Right cardiac atrium (tissue), 5 donors: ENCODE measurements around the gene USP21. TPM values are rescaled to one million over a fixed set of nuclear protein-coding genes. Genes with fewer than 3 reads are reported as not detected.

Experiments used
- ATAC-seq, 2 donors: fragments of 200-7000 bp; cut with Tn5 transposase; one replicate each; pipeline versions ENCODE4 v1.8.0 to v1.9.1; 2020; ENCODE audit warnings: moderate library complexity in 2 of 2, mild to moderate bottlenecking in 1 of 2
- DNase-seq, 3 donors: peaks; one replicate each; pipeline ENCODE4 v3.0.0-alpha.2; 2020
- H3K27ac ChIP-seq: one replicate; pipeline ENCODE4 v1.5.1; 2013; ENCODE audit warnings: mild to moderate bottlenecking, low read length, control low read depth, moderate library complexity
- H3K27me3 ChIP-seq: one replicate; pipeline ENCODE4 v1.6.1; 2013; ENCODE audit not compliant: control insufficient read depth, insufficient read depth
- H3K4me1 ChIP-seq: one replicate; pipeline ENCODE4 v1.6.1; 2013; ENCODE audit warnings: low read length; ENCODE audit not compliant: control insufficient read depth, insufficient read depth
- H3K4me3 ChIP-seq: one replicate; pipeline ENCODE4 v1.5.1; 2013; ENCODE audit warnings: low read length, control low read depth
- H3K9me3 ChIP-seq: one replicate; pipeline ENCODE4 v1.6.1; 2013; ENCODE audit warnings: low read length; ENCODE audit not compliant: control insufficient read depth
- WGBS: extraction: QIAGEN DNeasy Blood & Tissue Kit; methylation state at CpG from one replicate; pipeline ENCODE4 v1.1.7; 2013; 5-methylcytosine and 5-hydroxymethylcytosine counted together
- intact Hi-C, 4 donors: fragments of 100-400 bp; cut with DNase I; formaldehyde crosslinking; loops; one replicate each; pipeline versions ENCODE4 v1.11.0 to v1.14.0; 2022 to 2023
- polyA plus RNA-seq: library from polyadenylated mRNA; stranded (reverse); fragments of 200-250 nt; gene quantifications from one replicate; pipeline ENCODE4 v1.2.3, GENCODE V29; 2013
- total RNA-seq, 4 donors: library from RNA; stranded (reverse); fragmentation: NEBNext Ultra II Directional; extraction: Animal tissue kit (Norgen Biotek cat#: 25700); gene quantifications; one replicate each; pipeline ENCODE4 v1.2.1, GENCODE V29; 2021
- donor health status: healthy with polysubstance abuse.
- donor health status: DM: no; HTN: yes; CAD: no.
- donor health status: DM: no; HTN: no; CAD: no.
- donor health status: DM: no; HTN: yes; CAD: no; lungs with severe emphysema.
- donor health status: DM: yes; HTN: yes; CAD: no.

Gene USP21
- total and polyA plus RNA-seq, 5 donors: 14.9 to 25.7 (median 20.2) TPM

DNA sequence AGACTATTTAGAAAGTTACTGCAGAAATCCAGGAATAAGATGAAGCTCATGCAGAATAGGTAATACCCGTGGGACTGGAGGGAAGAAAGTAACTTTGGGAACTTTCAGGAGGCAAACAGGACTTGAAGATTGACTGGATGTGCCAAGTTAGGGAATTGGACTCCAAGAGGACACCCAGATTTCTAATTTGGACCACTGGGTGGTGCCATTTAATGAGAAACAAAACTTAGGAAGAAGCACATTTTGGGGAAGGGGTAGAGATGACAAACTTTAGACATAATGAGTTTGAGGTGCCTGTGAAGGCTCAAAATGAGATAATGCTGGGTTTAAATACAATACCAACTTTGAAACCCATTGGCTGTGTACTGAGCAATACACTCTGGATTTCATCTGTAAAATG is 21.3 kb downstream of the USP21 start:
- Histone ChIP-seq H3K27me3 (no peaks in the 10 kb centered on the region), H3K4me3 (no peak overlapping the region), H3K4me1 (no peaks in the 10 kb centered on the region), H3K9me3 (no peaks in the 10 kb centered on the region), H3K27ac (no peak overlapping the region)
- intact Hi-C loops: no loop called here
- ATAC-seq (no peak), DNase-seq (no peak)
- 53% methylated on average over 1 of the region's 1 CpG for WGBS

DNA sequence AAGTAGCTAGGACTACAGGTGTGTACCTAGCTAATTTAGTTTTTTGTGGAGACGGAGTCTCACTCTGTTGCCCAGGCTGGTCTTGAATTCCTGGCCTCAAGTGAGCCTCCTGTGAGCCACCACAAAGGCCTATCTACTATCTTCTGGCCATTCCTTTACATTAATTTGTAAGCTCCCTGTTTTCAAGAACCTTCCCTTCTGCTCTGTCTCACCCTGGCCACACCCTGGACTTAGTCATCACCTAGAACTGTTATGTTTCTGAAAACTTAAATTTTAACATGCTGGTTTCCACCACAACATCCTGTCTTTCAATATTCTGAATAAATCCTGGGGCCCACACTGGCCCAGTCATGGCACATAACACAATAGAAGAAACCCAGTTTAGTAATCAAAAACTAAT is 22.9 kb downstream of the USP21 start:
- no peak for DNase-seq
- Histone ChIP-seq H3K4me1 (peaks cover 3% of the 10 kb centered on the region), H3K9me3 (no peaks in the 10 kb centered on the region), H3K4me3 (no peak overlapping the region), H3K27ac (no peak overlapping the region), H3K27me3 (no peaks in the 10 kb centered on the region)
- intact Hi-C loops: no loop called here
- 94% methylated on average over 1 of the region's 1 CpG for WGBS
- ATAC-seq: no peak

- DNase-seq (peak; percentile 84 to 89 (median 85)), ATAC-seq (peak; percentile 79 to 87)
- H3K27ac ChIP-seq: no peak overlapping the region
- peaks cover 3% of the 10 kb centered on the region for H3K4me1 ChIP-seq
- no peaks in the 10 kb centered on the region for H3K9me3 ChIP-seq
- no peak overlapping the region for H3K4me3 ChIP-seq
- intact Hi-C loops: no loop called here
- no peaks in the 10 kb centered on the region for H3K27me3 ChIP-seq
- WGBS: 1% methylated on average over 3 of the region's 3 CpGs
These were observed 26.0 kb downstream of the USP21 start for GRCh38 chr1:161185282-161185682.

DNA sequence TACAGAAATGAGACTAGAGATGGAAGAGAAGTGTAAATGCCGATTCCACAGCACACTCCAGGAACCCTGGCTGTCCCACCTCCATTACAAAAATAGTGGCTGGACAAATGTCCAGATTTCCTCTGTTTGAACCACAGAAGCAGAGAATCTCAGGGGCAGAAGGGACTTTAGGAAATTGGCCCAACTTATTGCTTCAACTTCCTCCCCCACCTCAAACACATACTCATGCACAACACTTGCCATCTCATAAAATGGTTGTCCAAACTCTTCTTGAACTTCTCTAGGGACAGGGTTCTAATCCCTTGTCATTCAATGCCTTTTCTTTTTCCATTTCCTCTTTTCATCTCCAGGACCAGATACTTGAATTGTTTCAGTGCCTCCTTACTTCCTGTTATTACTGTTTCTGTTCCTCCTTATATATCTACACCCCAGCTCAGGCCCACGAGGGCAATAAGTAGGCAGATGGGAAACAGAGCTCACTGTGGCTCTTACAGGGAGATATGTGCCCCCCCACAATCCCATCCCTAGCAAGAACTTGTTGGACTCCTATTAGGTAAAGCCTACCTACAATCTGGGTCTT is 26.5 kb downstream of the USP21 start:
- ATAC-seq: peak; percentile 1 to 6
- Histone ChIP-seq H3K27me3 (no peaks in the 10 kb centered on the region), H3K27ac (peak overlapping the region; percentile 72), H3K9me3 (no peaks in the 10 kb centered on the region), H3K4me3 (no peak overlapping the region), H3K4me1 (peaks cover 3% of the 10 kb centered on the region)
- peak in 1 of 3 donors; percentile 53 for DNase-seq
- intact Hi-C loops: no loop called here
- WGBS: 19% methylated on average over 2 of the region's 2 CpGs

DNA sequence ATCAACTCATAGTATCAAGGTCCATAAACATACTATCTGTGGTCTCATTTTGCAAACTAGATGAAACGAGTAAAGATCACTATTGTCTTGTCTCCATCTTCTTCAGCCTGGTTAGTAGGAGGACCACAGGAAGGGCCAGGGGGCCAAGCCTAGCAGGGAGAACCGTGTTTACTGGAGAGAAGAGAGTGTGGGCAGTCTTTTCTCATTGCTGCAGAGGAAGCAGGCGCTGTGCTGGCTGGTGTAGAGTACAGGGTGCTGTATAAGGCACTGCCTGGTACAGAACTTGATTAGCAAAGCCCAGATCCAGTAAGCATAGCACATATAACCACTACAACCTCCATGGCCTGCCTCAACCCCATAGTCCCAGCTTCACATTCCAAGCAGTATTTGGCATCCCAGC is 28.0 kb downstream of the USP21 start:
- ATAC-seq: peak in 1 of 2 donors; percentile 17
- Histone ChIP-seq H3K27me3 (no peaks in the 10 kb centered on the region), H3K27ac (no peak overlapping the region), H3K9me3 (no peaks in the 10 kb centered on the region), H3K4me3 (no peak overlapping the region), H3K4me1 (peaks cover 3% of the 10 kb centered on the region)
- DNase-seq: peak in 1 of 3 donors; percentile 31
- 66% methylated on average over 3 of the region's 3 CpGs for WGBS
- intact Hi-C loops: no loop called here

- Histone ChIP-seq H3K4me3 (no peak overlapping the region), H3K27me3 (no peaks in the 10 kb centered on the region), H3K9me3 (no peaks in the 10 kb centered on the region), H3K27ac (no peak overlapping the region), H3K4me1 (peaks cover 3% of the 10 kb centered on the region)
- DNase-seq (no peak), ATAC-seq (no peak)
- intact Hi-C loops: no loop called here
- 80% methylated on average over 6 of the region's 6 CpGs for WGBS
These were observed 29.1 kb downstream of the USP21 start for GRCh38 chr1:161188381-161188780.

GRCh38 chr1:161189036-161189435 is 29.7 kb downstream of the USP21 start:
- DNase-seq: peak in 1 of 3 donors; percentile 17
- no peaks in the 10 kb centered on the region for H3K27me3 ChIP-seq
- intact Hi-C loops: no loop called here
- peaks cover 3% of the 10 kb centered on the region for H3K4me1 ChIP-seq
- no peak for ATAC-seq
- 91% methylated on average over 5 of the region's 5 CpGs for WGBS
- no peak overlapping the region for H3K27ac ChIP-seq
- H3K4me3 ChIP-seq: no peak overlapping the region
- H3K9me3 ChIP-seq: no peaks in the 10 kb centered on the region

DNA sequence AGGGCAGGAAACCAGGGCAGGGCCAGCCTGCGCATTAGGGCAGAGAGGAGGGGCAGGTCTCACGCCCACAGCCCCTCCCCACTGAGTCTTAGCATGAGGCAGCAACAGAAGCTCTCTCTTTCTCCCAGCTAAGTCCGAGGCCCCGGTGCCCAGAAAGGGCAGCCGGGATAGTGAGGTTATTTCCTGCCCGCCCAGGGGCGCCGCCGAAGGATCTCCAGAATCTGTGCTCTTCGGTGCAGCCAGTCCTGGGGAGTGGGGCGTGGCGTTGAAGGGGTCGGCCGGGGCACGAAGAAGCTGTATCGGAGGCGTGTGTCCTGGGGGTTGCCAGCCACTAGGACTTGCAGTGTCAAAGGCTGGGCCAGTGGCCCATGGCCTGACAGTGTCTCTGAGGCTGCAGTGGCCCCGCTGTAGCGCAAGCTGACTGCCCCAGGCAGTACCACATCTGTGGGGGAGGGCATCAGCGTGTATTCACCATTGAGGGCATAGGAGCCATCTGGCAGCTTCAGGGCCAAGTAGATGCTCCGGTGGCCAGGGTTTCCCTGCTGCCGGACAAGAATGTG is 31.7 kb downstream of the USP21 start:
- Histone ChIP-seq H3K27ac (no peak overlapping the region), H3K4me3 (no peak overlapping the region), H3K4me1 (peaks cover 3% of the 10 kb centered on the region), H3K9me3 (no peaks in the 10 kb centered on the region), H3K27me3 (no peaks in the 10 kb centered on the region)
- intact Hi-C loops: loop anchor here in 1 of 4 donors (10.0 kb wide), 1 partner anchor 194 kb away; no protein-coding TSS in a partner anchor
- DNase-seq (peak in 2 of 3 donors; percentile 49 to 51), ATAC-seq (peak in 1 of 2 donors; percentile 2)
- WGBS: 67% methylated on average over 22 of the region's 22 CpGs

DNA sequence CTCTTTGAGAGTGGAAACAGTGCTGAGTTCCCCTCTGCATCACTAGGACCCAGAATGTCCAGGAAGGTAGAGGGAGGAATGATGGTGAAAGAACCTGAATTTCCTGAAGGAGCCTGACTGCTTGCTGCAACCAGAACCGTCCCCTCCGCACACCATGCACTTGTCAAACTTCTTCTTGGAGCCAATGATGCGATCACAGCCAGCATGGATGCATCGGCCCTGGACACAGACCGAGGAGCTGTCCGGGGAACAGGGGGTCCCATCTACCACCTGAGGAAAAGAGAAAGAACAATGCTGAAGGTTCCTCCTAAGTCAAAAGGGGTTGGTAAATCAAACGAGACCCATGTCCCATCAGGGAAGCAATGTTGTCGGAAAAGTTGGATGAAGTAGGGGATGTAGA is 32.7 kb downstream of the USP21 start:
- intact Hi-C loops: loop anchor here in 1 of 4 donors (10.0 kb wide), 1 partner anchor 193 kb away; no protein-coding TSS in a partner anchor
- DNase-seq: peak in 1 of 3 donors; percentile 52
- H3K4me1 ChIP-seq: peaks cover under 1% of the 10 kb centered on the region

GRCh38 chr1:161192476-161193465 is 33.5 kb downstream of the USP21 start:
- ATAC-seq (peak; percentile 12 to 49), DNase-seq (peak in 2 of 3 donors; percentile 71 to 76)
- intact Hi-C loops: loop anchor here in 1 of 4 donors (10.0 kb wide), 1 partner anchor 192 kb away; no protein-coding TSS in a partner anchor
- Histone ChIP-seq H3K4me1 (no peaks in the 10 kb centered on the region), H3K27ac (no peak overlapping the region), H3K4me3 (no peak overlapping the region), H3K9me3 (no peaks in the 10 kb centered on the region), H3K27me3 (no peaks in the 10 kb centered on the region)
- WGBS: 46% methylated on average over 15 of the region's 15 CpGs

More for the DNA sequence above, 32.7 kb downstream of the USP21 start:
- no peak for ATAC-seq
- Histone ChIP-seq H3K27ac (no peak overlapping the region), H3K9me3 (no peaks in the 10 kb centered on the region), H3K4me3 (no peak overlapping the region), H3K27me3 (no peaks in the 10 kb centered on the region)
- WGBS: 78% methylated on average over 8 of the region's 8 CpGs
